Endothelial cell of umbilical vein (primary cell): ENCODE measurements around the gene SOX5. TPM values are rescaled to one million over a fixed set of nuclear protein-coding genes. Genes with fewer than 3 reads are reported as not detected.

ENCODE experiments used
- BruUV-seq: library from RNA; stranded (reverse); fragments of 400-500 nt; replicated peaks from 2 replicates; lab custom pipeline; 2021; lab: Mats Ljungman, UMichigan
- CTCF ChIA-PET: fragments of 300-600, 350-600 bp; sonication (Branson Sonifier 250); formaldehyde crosslinking; loops from one replicate; lab custom pipeline; 2021; ENCODE audit warnings: antibody characterized with exemption, inconsistent platforms; lab: Charles Lee
- POLR2A ChIA-PET: fragments of 300-600, 350-600 bp; sonication (Branson Sonifier 250); formaldehyde crosslinking; loops from one replicate; lab custom pipeline; 2021; ENCODE audit warnings: antibody characterized with exemption, inconsistent platforms; lab: Charles Lee
- DNase-seq: peaks from one replicate; pipeline ENCODE4 v3.0.0-alpha.2; 2011; ENCODE audit warnings: low read depth, low spot score
- FAIRE-seq: peaks from 2 replicates; lab custom pipeline; 2011; peaks lifted over from hg19 to GRCh38; lab: Jason Lieb, UNC
- H2AFZ ChIP-seq: 2 replicates; pipeline ENCODE4 v1.6.0; 2012; ENCODE audit warnings: low read depth, low read length, control low read depth, inconsistent platforms
- H3K27ac ChIP-seq: 2 replicates; pipeline ENCODE4 v1.5.1; 2011; ENCODE audit warnings: low read depth, mild to moderate bottlenecking, control low read depth, low read length, moderate library complexity; ENCODE audit not compliant: insufficient read depth
- H3K27me3 ChIP-seq, 2 experiments: 2 replicates each; pipeline versions ENCODE4 v1.6.0 to v1.6.1; 2011; ENCODE audit warnings: low read length in 2 of 2, mixed read lengths in 1 of 2; ENCODE audit not compliant: control insufficient read depth in 2 of 2, insufficient read depth in 2 of 2
- H3K36me3 ChIP-seq, 2 experiments: 2 replicates in 1 of 2; 3 replicates in 1 of 2; pipeline ENCODE4 v1.5.1; 2011; ENCODE audit warnings: low read length in 2 of 2, mild to moderate bottlenecking in 1 of 2, moderate library complexity in 1 of 2; ENCODE audit not compliant: control insufficient read depth in 2 of 2, insufficient read depth in 2 of 2; ENCODE audit errors: extremely low read depth in 1 of 2
- H3K4me1 ChIP-seq: 3 replicates; pipeline ENCODE4 v1.5.1; 2011; ENCODE audit warnings: mild to moderate bottlenecking, low read length; ENCODE audit not compliant: control insufficient read depth, insufficient read depth; ENCODE audit errors: extremely low read depth
- H3K4me2 ChIP-seq: 2 replicates; pipeline ENCODE4 v1.6.1; 2011; ENCODE audit warnings: low read length, control low read depth, mixed read lengths; ENCODE audit not compliant: insufficient read depth
- H3K4me3 ChIP-seq, 3 experiments: fragments of 200-600 bp in 1 of 3; sonication (generic), shearing (Covaris generic) in 1 of 3; replicated peaks in 1 of 3; 2 replicates each; pipeline ENCODE4 v1.5.1; 2011 to 2016; ENCODE audit warnings: control low read depth in 3 of 3, low read length in 3 of 3, mild to moderate bottlenecking in 2 of 3, inconsistent platforms in 1 of 3, low read depth in 1 of 3, moderate library complexity in 1 of 3; ENCODE audit not compliant: insufficient read depth in 1 of 3
- H3K79me2 ChIP-seq: 2 replicates; pipeline ENCODE4 v1.6.0; 2012; ENCODE audit warnings: low read length, inconsistent platforms; ENCODE audit not compliant: control insufficient read depth, insufficient read depth
- H3K9ac ChIP-seq: replicated peaks from 2 replicates; pipeline ENCODE3; 2011; ENCODE audit warnings: low read length, control low read depth; ENCODE audit not compliant: insufficient read depth; ENCODE audit errors: extremely low read depth
- H3K9me1 ChIP-seq: replicated peaks from 3 replicates; pipeline ENCODE4 v1.6.0; 2011; ENCODE audit warnings: mild to moderate bottlenecking, low read length; ENCODE audit not compliant: control insufficient read depth, insufficient read depth; ENCODE audit errors: extremely low read depth
- H3K9me3 ChIP-seq: replicated peaks from 2 replicates; pipeline ENCODE4 v1.5.1; 2012; ENCODE audit warnings: low read length, inconsistent platforms; ENCODE audit not compliant: control insufficient read depth, insufficient read depth
- H4K20me1 ChIP-seq: replicated peaks from 2 replicates; pipeline ENCODE3; 2011; ENCODE audit warnings: mild to moderate bottlenecking, low read length; ENCODE audit not compliant: control insufficient read depth, insufficient read depth; ENCODE audit errors: extremely low read depth
- EZH2 ChIP-seq: IDR thresholded peaks from 2 replicates; pipeline ENCODE4 v1.6.1; 2012; ENCODE audit warnings: borderline replicate concordance, low read depth, mild to moderate bottlenecking, moderate library complexity, low read length, inconsistent platforms; ENCODE audit not compliant: severe bottlenecking
- FOS ChIP-seq: IDR thresholded peaks from 2 replicates; pipeline ENCODE4 v1.6.1; 2011; ENCODE audit warnings: mild to moderate bottlenecking, low read length, moderate library complexity, borderline replicate concordance; ENCODE audit not compliant: insufficient read depth
- GATA2 ChIP-seq: IDR thresholded peaks from 2 replicates; pipeline ENCODE4 v1.7.0; 2011; ENCODE audit warnings: low read depth, mild to moderate bottlenecking, moderate library complexity, mixed read lengths, low read length; ENCODE audit not compliant: insufficient read length, insufficient read depth
- JUN ChIP-seq: IDR thresholded peaks from 2 replicates; pipeline ENCODE4 v1.6.1; 2011; ENCODE audit warnings: borderline replicate concordance, low read depth; ENCODE audit not compliant: insufficient read length, insufficient read depth
- MAX ChIP-seq: IDR thresholded peaks from 2 replicates; pipeline ENCODE4 v1.6.1; 2011; ENCODE audit not compliant: insufficient read depth, insufficient read length
- MYC ChIP-seq: IDR thresholded peaks from one replicate; pipeline ENCODE4 v1.6.1; 2011; ENCODE audit warnings: mild to moderate bottlenecking, low read depth, low read length
- POLR2A ChIP-seq: IDR thresholded peaks from 2 replicates; pipeline ENCODE4 v1.6.1; 2012; ENCODE audit warnings: low read depth, mild to moderate bottlenecking, control low read depth, low read length
- POLR2AphosphoS5 ChIP-seq: IDR thresholded peaks from 2 replicates; pipeline ENCODE4 v1.6.1; 2012; ENCODE audit warnings: low read depth, mild to moderate bottlenecking, control low read depth, low read length, moderate library complexity; ENCODE audit not compliant: insufficient read depth
- dilution Hi-C: fragments of 300-500 bp; cut with MboI; formaldehyde crosslinking; loops from one replicate; pipeline ENCODE4 v1.15.0; 2019; ENCODE audit warnings: low sequenced_read_pairs; ENCODE audit not compliant: extremely low pct_ligation_motif_present
- intact Hi-C: fragments of 100-400 bp; cut with micrococcal nuclease; formaldehyde crosslinking; loops from one replicate; pipeline ENCODE4 v1.10.0; 2022
- polyA plus RNA-seq, 4 experiments: library from polyadenylated mRNA; depleted of rRNA in 3 of 4; stranded (reverse) in 3 of 4; unstranded in 1 of 4; fragments of >200 nt; gene quantifications; 2 replicates each; pipeline versions ENCODE4 v1.2.1 to v1.2.3, GENCODE V29; 2011 to 2012; ENCODE audit warnings: missing spikeins in 1 of 4
- total RNA-seq: library from RNA; stranded (reverse); gene quantifications from 2 replicates; pipeline ENCODE4 v1.2.3, GENCODE V29; 2021
- TF ChIP-seq, protein P1 (sequence below), 2 donors: IDR thresholded peaks; 1 replicate in 1 of 2; 2 replicates in 1 of 2; pipeline ENCODE4 v1.5.1; 2011; ENCODE audit warnings: low read length in 2 of 2, mild to moderate bottlenecking in 2 of 2, moderate library complexity in 2 of 2, control low read depth in 1 of 2, inconsistent platforms in 1 of 2, low read depth in 1 of 2; ENCODE audit not compliant: insufficient read depth in 1 of 2; ENCODE audit errors: extremely low read depth in 1 of 2

The SOX5 gene
- total and polyA plus RNA-seq, 2 donors (not counting 3 experiments of a cell fraction or from before 2014, with no cell fraction given): 0.63 to 3.5 TPM

GRCh38 chr12:23944067-23944466 lies 5.4 kb downstream of the SOX5 start:
- peaks cover 1 to 10% of the 10 kb centered on the region in 2 experiments for H3K27me3 ChIP-seq
- H3K79me2 ChIP-seq: no peaks in the 10 kb centered on the region
- no peaks in the 10 kb centered on the region for H4K20me1 ChIP-seq
- H3K27ac ChIP-seq: no peak overlapping the region
- BruUV-seq: no TSS peak
- FAIRE-seq: no peak
- H3K36me3 ChIP-seq: no peaks in the 10 kb centered on the region
- no peak overlapping the region for H3K4me3 ChIP-seq
- no peak overlapping the region for H2AFZ ChIP-seq
- no peaks in the 10 kb centered on the region for H3K4me1 ChIP-seq
- no peaks in the 10 kb centered on the region for H3K9me3 ChIP-seq
- intact Hi-C loops (no loop called here), dilution Hi-C loops (no loop called here)
- no peak overlapping the region for H3K4me2 ChIP-seq
- H3K9ac ChIP-seq: no peak overlapping the region
- CTCF ChIA-PET: no interaction called here
- POLR2A ChIA-PET: no interaction called here
- H3K9me1 ChIP-seq: no peaks in the 10 kb centered on the region
- no peak for TF ChIP-seq FOS
- no peak for TF ChIP-seq MAX
- no peak for TF ChIP-seq JUN
- TF ChIP-seq, protein P1, sequence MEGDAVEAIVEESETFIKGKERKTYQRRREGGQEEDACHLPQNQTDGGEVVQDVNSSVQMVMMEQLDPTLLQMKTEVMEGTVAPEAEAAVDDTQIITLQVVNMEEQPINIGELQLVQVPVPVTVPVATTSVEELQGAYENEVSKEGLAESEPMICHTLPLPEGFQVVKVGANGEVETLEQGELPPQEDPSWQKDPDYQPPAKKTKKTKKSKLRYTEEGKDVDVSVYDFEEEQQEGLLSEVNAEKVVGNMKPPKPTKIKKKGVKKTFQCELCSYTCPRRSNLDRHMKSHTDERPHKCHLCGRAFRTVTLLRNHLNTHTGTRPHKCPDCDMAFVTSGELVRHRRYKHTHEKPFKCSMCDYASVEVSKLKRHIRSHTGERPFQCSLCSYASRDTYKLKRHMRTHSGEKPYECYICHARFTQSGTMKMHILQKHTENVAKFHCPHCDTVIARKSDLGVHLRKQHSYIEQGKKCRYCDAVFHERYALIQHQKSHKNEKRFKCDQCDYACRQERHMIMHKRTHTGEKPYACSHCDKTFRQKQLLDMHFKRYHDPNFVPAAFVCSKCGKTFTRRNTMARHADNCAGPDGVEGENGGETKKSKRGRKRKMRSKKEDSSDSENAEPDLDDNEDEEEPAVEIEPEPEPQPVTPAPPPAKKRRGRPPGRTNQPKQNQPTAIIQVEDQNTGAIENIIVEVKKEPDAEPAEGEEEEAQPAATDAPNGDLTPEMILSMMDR (IDR thresholded peaks at IDR 0.05; ENCODE audit: extremely low read depth in 1 of 2, insufficient read depth in 1 of 2, low read depth in 1 of 2, low read length in 2 of 2): no peak
- TF ChIP-seq POLR2AphosphoS5: no peak
- TF ChIP-seq GATA2: no peak
- TF ChIP-seq MYC: no peak
- TF ChIP-seq EZH2: no peak
- TF ChIP-seq POLR2A: no peak
- no peak for DNase-seq
